HCEC 1CT (cell line): ENCODE data around the gene FHIT.
"Not testable (repeated sequence)": the region's sequence is repeated elsewhere in the genome, so short reads cannot be mapped to it uniquely, and the experiment has no call there.

ENCODE experiments used
- DNase-seq: peaks from one replicate; pipeline ENCODE4 v3.0.0-alpha.2; 2017

The FHIT gene

DNA sequence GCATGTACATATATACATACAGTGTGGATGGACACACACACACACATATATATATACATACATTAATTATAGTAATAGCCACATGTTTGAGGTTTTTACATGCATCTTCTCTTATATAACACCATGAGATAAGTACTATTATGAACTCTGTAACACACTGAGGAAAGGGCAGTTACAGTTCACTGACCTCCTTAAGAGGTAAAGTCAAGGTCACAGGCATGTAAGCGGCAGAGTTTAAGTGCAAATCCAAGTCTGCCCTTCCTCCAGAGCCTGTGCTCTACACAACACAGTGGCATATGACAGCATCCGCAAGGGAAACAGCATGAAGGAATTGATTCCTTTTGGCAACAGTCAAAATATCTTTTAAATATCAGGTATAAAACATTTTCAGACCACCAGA lies 26.4 kb downstream of the FHIT start:
- no peak for DNase-seq

DNA sequence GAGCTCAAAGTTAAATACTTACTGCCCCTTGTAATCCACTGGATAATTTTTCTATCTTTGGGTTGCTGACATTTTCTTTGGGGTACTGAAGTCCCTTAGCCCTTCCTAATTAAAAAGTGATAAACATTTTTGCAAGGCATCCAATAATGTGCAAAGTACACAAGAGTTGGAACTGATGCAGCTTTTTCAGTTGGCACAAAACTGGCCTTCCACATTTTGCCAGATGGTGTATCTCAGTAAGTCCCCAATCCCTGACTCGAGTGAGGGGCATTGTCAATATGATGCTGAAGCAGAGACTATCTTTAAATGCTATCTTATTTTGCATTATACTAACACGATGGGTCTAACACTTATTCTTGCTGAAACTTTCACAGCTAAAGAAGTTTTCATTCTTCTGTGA lies 27.8 kb downstream of the FHIT start:
- DNase-seq: no peak

DNA sequence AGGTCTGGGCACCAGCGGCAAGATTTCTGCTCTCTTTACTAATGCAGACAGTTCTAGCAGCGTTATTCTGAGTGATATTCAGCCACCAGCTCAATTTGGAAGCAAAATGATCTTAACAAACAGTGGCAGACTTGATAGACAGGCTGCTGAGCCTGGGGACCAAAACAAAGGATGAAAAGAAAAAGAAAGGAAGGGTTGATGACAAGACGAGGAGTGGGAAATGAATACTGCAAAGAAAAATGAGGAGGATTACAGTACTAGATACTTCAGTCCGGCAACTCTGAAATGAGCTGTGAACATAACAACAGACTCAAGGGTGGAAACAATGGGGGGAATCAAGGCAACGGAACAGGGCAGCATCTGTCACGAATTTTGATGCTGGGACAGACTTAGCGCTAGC lies 28.8 kb downstream of the FHIT start:
- DNase-seq: no peak

DNA sequence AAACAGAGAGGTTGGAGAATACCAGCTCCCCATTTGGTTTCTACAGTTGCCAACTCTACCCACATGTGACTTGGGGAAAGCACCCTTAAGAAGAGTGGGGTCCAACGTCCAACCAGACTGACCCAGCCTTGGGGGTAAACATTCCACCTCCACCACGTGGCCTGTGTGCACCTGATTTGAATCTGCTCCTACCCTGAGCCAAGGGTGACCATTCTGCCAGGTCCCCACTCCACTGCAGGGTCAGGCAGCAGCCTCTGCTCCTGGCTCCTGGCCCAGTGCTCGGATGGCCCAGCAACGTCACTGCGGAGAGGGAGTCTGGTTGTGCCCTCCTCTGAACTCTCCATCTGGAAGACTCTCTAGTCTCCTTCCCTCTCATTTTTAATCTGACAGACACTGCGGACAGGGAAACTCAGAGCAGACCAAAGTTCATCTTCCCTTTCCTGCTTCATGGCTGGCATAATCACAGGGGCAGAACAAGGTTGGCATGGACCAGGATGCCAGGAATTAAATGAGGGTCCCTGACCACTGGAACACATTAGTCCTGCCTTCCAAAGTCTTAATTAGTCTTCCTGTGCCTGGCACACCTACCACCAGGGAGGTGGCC lies 29.4 kb downstream of the FHIT start:
- no peak for DNase-seq

- DNase-seq: no peak
These were observed 32.7 kb downstream of the FHIT start for GRCh38 chr3:61218504-61218903.

DNA sequence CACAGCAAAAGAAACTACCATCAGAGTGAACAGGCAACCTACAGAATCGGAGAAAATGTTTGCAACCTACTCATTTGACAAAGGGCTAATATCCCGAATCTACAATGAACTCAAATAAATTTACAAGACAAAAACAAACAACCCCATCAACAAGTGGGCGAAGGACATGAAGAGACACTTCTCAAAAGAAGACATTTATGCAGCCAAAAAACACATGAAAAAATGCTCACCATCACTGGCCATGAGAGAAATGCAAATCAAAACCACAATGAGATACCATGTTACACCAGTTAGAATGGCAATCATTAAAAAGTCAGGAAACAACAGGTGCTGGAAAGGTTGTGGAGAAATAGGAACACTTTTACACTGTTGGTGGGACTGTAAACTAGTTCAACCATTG lies 35.1 kb downstream of the FHIT start:
- DNase-seq: not testable (repeated sequence)

DNA sequence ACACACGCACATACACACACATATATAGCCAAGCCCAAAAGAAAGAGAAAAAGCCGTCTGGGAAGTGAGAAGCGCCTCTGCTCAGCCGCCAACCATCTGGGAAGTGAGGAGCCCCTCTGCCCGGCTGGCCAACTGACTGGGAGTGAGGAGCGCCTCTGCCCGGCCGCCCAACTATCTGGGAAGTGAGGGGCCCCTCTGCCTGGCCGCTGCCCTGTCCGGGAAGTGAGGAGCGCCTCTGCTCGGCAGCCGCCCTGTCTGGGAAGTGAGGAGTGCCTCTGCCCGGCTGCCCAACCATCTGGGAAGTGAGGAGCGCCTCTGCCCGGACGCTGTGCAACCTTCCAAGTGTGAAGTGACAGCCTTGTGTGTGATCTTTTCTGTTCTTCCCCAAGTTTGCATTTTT lies 49.2 kb downstream of the FHIT start:
- DNase-seq: no peak

DNA sequence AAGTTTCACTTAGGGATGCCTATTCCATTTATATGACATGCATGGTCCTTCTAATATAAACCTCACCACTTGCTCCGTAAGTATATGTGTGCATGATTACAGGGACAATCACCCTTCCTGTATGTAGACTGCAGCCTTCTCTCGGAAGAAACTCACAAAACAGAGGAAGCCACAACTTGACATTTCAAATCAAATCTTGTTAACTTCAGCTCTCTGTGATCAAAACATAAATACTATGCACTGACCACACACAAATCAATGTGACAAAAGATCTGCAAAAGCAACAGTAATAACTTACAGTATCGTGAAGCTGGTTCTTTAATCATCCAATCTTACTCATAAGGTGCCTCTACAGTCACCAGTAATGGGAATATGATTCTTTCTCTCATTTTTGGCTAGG lies 50.2 kb downstream of the FHIT start:
- no peak for DNase-seq

DNA sequence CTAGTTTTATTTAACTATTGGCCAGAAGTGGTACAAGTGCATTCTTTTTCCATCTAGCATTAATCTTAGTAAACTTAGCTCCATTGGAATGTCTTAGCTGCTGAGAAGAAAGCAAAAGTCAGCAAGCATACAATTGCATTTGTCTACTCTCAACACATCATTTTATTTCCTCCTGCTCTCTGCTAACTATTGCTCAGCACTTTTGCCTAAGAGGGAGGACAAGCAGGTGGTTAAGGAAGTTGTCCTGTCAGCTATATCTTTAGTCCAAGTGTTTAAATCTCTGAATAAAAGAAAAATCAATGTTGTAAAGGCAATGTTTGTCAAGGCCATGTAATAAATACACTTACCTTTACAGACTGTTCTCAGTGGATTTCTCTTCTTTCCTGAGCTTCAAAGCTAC lies 51.0 kb downstream of the FHIT start:
- no peak for DNase-seq

DNA sequence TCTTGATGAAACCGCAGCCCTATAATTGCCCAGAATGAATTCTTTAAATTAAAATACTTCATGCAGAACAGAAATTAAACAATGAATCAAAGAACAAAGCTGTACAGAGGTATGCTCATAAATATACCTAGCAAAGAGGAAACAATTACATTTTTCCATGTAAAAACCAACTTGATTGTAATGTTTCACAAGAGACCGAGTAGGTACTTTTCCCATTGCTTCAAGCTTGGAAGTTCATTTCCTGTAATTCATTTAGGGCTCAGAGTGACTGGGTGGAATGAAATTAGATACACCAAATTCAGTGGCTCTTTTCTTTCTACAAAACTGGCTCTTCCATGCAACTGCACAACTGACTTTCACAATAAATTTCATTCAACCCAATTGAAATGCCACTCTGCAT lies 51.4 kb downstream of the FHIT start:
- no peak for DNase-seq

DNA sequence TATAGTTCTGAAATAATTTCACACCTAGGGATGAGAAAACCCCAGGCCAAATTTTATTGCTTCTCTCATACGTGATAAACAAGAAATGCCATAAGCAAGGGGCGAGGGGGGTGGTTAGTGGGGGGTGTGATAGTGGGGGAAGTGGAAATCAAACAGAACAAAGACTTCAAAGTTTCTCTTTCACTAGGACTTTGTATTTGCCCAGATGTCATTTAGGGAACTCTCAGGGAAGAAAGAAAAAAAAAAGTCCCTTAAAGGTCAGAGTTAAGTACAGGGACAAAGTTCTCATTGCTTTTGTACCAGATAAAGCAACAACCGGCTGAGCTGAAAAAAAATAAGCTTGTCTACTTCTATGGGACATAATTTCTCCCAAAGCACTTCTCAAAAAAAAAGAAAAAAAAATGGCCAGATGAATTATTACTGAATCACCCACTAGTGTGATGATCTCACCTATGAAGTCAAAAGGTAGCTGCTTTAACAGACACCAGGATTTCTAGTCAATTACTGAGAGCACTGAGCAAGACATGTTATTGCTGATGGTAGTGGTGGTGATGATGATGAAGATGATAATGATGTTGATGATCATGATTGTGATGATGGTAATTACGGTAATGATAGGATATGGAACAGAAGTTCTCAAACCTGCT lies 56.2 kb downstream of the FHIT start:
- no peak for DNase-seq

DNA sequence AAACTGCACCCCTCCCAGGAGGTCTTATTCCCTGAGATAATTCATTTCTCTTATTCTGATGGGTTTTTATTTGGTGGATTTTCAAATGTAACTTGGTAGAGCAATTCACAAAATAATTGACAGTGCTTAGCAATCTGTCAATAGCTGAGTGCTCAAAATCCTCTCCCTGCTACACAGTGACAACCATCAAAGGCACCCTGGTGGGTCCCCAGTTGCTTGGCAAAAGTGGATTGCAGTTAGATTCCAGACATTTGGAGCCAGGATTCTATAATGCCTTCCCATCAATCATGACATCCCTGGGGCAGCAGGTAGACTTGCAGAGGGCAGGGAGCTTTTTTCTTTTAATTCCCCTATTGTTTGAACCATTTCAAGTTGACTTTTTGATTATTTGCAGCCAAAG lies 59.0 kb downstream of the FHIT start:
- no peak for DNase-seq

GRCh38 chr3:61190205-61190604 lies 61.0 kb downstream of the FHIT start:
- DNase-seq: not testable (repeated sequence)

DNA sequence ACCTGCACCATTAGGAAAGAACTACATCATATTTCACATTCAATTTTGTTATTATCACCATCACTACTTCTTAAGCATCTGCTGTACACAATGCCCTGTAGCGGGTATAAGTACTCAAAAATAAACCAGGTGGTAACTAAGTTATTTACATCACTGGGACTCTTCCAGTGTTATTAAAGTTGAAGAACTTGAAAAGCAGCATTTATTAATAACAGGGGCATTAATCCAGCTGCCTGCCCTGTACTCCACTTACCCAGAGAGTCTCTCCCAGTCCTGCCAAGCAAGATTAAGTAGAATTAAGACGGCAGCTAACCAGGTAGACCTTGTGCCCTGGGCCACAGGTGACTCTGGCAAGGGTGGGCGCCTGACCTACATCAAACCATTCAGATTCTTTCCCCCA lies 65.2 kb downstream of the FHIT start:
- no peak for DNase-seq

GRCh38 chr3:61184956-61185355 lies 66.3 kb downstream of the FHIT start:
- no peak for DNase-seq

DNA sequence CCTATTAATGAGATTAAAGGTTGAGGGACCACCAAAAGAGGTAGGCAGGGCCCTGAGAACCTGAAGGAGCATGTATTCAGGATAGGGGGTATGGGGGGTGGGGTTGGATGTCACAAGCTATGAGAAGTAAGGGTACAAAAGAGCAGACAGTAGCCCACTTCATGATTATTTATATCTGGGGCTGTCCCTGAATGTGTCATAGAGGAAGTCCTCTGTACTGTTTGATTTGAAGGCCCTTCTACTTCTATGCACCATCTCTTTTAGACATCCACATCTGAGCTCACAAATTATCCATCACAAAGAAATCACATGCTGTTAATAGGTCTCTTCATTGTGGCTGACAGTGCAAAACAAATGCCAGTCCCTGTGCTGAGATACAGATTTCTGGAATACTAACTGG lies 68.6 kb downstream of the FHIT start:
- DNase-seq: no peak

GRCh38 chr3:61181874-61182273 lies 69.4 kb downstream of the FHIT start:
- peak; percentile 8 for DNase-seq

GRCh38 chr3:61180206-61180605 lies 71.0 kb downstream of the FHIT start:
- DNase-seq: no peak

- no peak for DNase-seq
These were observed 73.1 kb downstream of the FHIT start for GRCh38 chr3:61178167-61178566.

GRCh38 chr3:61177450-61177849 lies 73.8 kb downstream of the FHIT start:
- no peak for DNase-seq

GRCh38 chr3:61173676-61174075 lies 77.6 kb downstream of the FHIT start:
- DNase-seq: no peak

- no peak for DNase-seq
These were observed 78.6 kb downstream of the FHIT start for GRCh38 chr3:61172684-61173083.

DNA sequence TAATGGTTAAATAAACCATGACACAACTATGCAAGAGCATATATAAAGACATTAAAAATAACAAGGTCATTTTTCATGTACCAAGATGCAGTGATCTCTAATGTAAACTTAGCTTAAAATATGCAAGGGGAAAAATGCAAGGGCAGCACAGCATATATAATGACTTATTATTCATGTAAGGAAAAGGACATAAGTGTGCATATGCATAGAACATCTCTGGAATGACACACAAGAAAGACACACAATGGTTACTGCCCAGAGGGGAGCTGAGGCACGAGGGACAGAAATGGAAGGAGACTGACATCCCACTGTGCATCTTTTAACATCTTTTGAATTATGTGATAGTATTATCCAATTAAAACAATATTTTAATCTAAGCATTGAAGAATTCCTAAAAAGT lies 79.0 kb downstream of the FHIT start:
- no peak for DNase-seq

- no peak for DNase-seq
These were observed 81.5 kb downstream of the FHIT start for GRCh38 chr3:61169621-61170251.

GRCh38 chr3:61168286-61168685 lies 83.0 kb downstream of the FHIT start:
- DNase-seq: no peak
